Uterus (tissue), 2 donors: ENCODE results near the gene CEACAM18.
"Not testable (repeated sequence)": the region's sequence is repeated elsewhere in the genome, so short reads cannot be mapped to it uniquely, and the experiment has no call there.

Source experiments
- CTCF ChIP-seq, 4 experiments: fragments of 200-600 bp in 2 of 4; fragments of 450-650 bp in 2 of 4; sonication (generic) in 2 of 4; IDR thresholded peaks; one replicate each; pipeline ENCODE4 v1.5.1; 2016 to 2019; ENCODE audit warnings: antibody characterized with exemption in 4 of 4, mild to moderate bottlenecking in 2 of 4, moderate library complexity in 1 of 4
- POLR2A ChIP-seq, 2 donors: fragments of 450-650 bp; IDR thresholded peaks; one replicate each; pipeline ENCODE4 v1.6.1; 2016; ENCODE audit warnings: antibody characterized with exemption in 2 of 2, mild to moderate bottlenecking in 1 of 2, moderate library complexity in 1 of 2

DNA sequence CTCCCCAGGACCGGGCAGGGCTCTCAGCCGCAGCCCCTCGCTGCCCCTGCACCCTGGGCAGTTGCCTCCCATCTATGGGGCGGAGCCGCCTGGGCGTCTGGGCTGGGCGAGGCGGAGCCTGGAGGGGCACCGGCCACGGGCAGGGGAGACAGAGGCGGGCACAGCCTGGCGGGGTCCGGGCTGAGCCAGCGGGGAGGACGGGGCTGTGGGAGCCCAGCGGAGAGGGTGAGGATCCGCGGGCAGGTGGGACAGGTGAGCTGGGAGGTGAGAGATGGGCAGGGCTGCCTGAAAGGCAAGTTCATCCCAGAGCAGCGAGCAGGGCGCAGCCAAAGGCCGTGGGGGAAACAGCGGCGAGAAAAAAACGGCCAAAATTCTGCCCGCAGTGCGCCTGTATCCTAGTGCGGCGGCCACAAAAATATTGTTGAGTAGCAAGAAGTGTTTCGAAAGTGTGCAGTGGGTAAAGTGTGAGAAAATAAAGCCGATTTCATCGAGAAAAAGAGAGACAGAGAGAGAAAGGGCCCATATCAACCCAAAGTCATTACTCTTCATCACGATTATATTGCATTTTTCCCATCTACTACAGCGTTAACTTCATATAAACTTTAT is 14.3 kb upstream of the CEACAM18 start:
- TF ChIP-seq CTCF, POLR2A (IDR thresholded peaks at IDR 0.05): not testable (repeated sequence)
